GM21381 (cell line): ENCODE data around the gene FSTL4.

Experiments used
- ATAC-seq: cut with Tn5 transposase; IDR thresholded peaks from one replicate; pipeline ENCODE4 v1.9.1; 2021; ENCODE audit warnings: mild to moderate bottlenecking, moderate library complexity; ENCODE audit not compliant: unreplicated experiment

The FSTL4 gene

GRCh38 chr5:133155326-133155969, 456.9 kb downstream of the FSTL4 start:
- no peak for ATAC-seq

- no peak for ATAC-seq
These were observed 457.9 kb downstream of the FSTL4 start for GRCh38 chr5:133154274-133155075.

DNA sequence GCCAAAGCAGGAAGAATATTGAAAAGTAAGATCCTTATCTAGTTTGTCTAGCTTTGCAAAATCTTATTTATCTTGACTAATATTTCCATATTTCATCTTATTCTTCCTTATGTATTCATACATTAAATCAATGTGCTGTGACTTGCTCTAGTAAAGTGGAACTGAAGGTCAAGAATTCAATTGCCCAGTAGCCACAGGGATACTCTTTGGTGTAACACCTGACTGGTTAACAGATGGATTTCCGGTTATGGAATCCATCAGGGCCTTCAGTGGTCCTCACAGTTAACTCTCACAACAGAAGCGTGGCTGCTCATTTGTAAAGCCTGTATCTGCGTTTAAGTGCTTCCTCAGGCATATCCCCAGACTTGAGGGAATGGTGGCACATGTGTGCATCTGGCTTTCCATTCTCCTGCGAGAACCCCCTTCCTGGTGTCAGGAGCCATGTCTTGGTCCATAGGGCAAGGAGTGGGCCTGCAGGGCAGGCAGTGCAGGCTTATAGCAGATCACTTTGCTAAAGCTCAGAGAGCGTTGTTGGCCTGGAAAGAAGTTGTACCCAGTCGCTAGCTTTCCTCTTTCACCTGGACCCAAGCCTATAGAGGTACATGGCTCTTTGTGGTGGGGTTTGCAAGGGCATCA, 461.3 kb downstream of the FSTL4 start:
- ATAC-seq = no peak

DNA sequence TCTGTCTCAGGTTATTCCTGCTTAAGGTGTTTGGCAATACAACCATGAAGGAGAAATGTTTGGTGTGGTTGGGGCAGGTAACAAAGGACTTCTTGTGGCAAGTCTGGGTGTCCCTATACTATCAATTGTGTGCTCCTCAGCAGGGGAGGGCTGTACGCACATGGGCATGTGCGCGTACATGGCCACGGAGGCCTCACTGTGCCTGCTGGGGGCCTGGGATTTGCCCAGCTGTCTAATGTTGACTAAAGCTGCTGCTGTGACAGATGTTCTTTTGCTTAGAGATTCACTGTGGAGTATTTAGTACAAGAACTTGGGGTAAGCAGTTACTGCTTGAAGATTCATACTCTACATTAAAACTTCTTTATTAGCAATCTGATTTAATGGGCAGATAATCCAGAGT, 463.0 kb downstream of the FSTL4 start:
- ATAC-seq = no peak

DNA sequence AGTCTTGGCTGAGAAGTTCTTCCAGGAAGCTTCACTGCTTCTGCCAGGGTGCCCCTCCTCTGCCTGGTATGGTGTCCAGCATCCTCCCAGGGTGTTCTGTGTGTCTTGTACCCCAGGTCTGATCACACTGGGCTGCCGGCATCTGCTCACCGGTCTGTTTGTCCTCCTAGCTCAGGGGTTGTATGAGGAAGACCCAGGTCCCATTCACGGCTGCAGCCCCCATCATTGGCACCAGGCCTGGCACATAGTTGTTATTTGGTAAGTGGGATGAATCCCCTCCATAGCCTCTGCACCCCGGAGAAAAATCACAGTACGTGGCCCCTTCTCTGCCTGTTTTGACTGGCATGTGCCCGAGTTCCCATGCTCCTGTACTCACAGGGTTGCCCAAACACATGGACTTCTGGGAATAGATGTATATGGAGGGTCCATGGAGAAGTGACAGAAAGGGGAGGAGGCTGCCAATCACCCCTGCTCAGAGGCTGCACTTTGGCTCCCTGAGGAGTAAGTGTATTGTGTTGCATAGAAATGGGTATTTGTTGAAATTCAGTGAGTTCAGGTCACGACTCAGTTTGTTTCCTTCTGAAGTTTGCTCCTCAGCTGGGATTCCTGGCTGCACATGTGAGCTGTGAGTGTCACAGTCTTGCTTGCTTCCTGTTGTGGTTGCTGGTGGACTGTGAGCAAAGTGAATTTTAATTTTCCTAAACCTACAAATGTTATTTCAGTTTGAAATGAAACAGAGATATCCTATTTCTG, 464.4 kb downstream of the FSTL4 start:
- no peak for ATAC-seq

DNA sequence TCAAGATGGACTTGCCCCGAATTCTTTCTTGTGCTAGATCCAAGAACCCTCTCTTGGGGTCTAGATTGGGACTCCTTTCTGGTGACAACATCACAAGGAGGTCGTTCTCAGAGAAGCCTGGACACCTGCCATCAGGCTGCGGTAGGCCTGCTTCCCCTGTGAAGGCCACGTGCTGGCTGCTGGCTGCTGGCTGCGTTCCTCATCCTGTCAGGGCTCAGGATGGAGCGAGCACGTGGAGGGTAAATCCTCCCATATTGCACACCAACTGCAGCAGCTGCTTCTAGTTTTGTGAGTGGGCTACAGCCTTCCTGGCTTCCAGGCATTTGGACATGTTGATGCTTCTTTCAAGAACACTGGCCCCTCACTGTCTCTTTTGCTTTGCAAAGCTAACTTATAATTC, 464.9 kb downstream of the FSTL4 start:
- no peak for ATAC-seq
